GM19395 (cell line): Measurements from ENCODE around the gene TREML4.
"Not testable (repeated sequence)": the region's sequence is repeated elsewhere in the genome, so short reads cannot be mapped to it uniquely, and the experiment has no call there.

Experiments used
- ATAC-seq: cut with Tn5 transposase; IDR thresholded peaks from one replicate; pipeline ENCODE4 v1.9.1; 2021; ENCODE audit warnings: mild to moderate bottlenecking, moderate library complexity; ENCODE audit not compliant: unreplicated experiment

Gene TREML4

DNA sequence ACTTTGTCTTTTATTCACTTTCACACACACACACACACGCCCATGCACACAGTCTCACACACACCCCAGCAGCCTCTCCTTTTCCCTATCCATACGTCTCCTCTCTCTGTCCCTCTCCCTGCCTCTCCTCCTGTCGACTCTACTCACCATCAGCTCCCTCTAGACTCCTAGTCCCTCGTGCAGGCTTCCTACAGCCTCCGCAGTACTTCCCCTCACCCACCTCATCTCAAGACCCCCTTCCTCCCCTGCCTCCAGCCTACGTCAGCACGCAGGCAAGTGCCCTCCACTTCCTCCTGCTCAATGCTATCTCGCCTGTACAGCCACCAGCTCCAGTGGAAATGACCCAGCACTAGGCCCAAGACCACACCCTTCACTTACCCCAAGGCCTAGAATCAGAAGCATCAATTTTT lies 26.4 kb upstream of the TREML4 start:
- no peak for ATAC-seq

DNA sequence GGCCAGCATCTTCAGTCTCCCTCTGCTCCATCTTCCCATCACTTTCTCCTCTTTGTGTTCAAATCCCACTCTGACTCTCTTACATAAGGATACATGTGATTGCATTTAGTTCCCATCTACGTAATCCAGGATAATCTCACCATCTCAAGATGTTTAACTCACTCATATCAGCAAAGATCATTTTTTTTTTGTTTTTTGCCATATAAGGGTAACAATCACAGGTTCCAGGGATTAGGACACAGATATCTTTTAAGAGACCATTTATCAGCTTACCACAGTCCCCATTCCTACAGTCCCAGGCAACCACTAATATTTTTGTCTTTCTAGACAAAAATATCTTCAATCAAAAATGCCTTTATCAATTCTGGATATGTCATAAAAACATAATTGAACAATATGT lies 24.0 kb upstream of the TREML4 start:
- ATAC-seq, result no peak

DNA sequence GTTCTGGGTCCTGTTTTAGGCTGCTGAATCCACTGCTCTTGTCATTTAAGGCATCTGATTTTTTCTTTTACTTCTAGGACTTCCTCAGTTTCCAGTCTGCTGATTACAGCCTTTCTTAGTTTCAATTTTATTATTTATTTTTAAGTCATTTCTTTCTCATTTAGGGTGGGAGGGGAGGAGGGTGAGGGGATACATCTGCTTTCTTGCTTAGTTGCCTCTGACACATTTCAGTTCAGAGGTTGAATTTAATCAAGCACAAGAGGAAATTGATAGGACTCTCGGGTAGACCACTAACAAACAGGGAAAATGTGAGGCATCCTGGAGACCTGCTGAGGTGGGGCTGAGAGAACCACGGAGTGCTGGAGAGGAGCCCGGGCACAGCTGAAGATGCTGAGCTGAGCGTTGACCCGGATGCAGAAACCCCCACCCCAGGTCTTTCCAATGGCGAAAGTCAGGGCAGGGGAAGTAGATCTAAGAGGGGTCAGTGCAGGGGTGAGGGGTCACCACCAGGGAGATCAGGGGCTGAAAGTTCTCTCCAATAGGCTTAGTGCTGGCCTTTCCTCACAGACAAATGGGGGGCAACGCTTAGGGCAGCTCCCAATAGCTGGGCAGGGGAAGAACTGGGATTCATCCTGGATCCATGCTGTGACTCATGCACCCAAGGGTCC lies 19.6 kb upstream of the TREML4 start:
- ATAC-seq, result no peak

DNA sequence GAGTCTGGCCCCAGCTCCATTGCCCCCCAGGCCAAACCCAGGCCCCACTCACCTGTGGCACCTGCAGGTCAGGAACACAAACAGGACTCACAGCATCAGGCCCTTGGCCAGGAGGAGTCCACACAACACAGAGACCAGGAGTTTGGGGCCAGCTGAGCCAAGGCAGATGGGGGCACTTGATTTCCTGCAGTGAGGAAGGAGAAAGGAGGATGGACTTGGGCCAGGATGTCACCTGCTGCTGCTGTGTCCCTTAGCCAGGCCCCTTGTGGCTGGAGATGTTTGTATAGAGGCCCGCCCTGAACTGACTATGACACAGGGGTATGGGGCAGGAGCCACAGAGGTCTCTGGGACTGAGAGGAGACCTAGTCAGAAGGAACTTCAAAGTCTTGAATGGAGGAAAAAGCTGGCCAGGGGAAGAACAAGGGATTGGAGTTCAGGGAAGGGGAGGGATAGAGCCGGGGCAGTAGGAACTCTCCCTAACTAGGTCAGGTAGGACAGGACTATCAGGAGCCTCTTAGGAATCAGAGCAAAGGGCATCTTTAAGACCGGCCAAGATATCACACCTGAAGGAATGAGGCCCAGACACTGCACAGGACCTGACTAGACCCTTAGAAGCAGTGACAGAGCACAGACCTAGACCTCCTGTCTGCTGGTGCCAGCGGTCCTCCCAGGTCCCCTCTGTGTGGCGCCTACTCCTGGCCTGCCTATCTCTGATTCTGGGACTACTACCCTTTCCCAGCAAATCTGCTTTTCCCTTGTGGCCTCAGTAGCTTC lies 18.4 kb upstream of the TREML4 start:
- no peak for ATAC-seq

DNA sequence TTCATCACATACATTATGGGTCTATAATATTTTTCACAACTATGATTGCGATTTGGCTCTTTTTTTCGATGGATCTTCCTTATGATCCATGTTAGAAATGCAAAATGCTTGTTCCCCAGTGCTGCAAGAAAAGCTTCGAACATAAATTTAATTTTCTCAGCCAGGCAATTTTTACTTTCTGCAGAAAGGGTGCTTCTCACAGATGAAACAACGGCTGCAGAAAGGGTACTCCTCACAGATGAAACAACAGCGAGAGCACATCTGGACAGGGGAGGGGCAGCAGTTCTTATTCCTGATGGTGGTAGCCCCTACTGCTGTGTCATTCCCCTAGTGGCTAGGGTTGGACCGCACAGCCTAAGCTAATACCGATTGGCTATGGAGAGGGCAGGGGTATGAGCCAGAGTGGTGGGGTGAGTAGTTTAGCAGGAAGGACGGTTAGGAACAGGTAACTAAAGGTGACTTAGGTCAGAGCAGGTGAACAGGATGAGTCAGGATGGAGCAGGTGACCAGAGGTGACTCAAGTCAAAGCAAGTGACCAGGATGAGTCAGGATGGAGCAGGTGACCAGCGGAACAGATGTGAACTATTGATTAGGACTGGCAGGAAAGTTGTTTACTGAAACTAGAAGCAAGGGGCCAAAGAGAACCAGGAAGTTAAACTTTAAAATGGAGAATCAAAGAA lies 13.4 kb upstream of the TREML4 start:
- no peak for ATAC-seq

DNA sequence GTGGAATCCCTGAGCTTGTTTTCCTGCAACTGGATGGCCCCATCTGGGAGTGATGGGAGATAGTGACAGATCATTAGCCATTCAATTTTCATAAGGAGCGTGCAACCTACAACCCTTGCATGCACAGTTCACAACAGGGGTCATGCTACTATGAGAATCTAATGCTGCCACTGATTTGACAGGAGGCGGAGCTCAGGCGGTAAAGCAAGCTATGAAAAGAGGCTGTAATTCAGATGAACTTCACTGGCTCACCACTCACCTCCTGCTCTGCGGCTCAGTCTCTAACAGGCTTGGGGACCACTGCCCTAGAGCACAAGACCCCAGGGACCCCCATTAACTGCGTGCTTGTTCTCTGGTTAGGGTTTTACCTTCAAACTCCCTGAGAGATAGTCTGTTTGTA lies 12.4 kb upstream of the TREML4 start:
- no peak for ATAC-seq

DNA sequence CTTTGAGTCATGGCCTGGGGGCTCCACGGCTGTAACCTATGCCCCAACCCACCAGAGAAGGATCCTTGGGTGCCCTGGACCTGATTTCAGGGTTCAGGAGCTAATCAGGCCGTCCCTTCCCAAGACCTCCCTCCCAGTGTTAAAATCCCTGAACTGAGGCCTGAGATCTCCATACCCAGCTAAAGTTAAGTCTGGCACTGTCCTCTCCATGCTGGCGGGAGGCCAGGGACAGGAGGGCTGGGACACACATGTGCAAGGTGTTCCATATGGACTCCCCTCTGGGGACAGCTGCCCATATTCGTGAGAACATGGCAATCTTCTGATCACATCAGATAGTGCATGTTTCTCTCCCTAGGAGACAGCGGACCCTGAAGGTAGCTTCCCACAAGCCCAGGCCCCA lies 11.5 kb upstream of the TREML4 start:
- no peak for ATAC-seq

DNA sequence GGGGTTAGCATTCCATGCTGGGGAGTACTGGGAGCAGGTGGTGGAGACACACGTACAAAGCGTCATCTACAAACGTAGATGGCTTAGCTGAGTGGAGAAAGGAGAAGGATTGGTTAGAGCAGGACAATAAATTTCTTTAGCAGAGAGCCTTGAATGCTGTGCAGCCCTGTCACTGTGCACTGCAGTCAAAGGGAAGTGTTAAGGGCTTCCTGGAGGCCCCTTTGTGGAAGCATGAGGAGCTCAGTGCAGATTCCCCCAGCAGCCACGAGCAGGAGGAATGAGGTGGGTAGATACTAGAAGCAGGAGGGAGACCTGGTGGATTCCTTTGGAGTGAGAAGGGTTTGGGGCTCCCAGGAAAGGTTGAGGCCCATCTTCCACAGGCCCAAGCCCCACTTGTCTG lies 6.1 kb upstream of the TREML4 start:
- ATAC-seq, result no peak

DNA sequence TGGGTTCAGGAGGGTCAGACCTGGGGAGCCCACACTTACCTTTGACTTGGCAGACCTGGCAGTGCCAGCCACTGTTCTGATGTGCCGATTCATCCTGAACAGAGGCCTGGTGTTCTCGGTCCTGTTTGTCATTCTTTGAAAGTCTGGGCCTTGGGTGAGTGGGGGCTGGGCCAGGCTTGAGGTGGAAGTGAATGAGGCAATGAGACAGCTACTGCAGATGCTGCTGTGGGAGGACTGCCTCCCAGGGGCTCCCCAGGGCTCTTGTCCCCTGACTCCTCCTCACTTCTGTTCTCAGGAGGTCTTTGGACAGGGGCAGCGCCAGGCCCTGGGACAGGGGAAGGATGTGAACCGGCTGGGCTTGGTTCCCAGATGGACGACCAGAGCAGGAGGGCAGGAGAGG lies 5.6 kb upstream of the TREML4 start:
- no peak for ATAC-seq

DNA sequence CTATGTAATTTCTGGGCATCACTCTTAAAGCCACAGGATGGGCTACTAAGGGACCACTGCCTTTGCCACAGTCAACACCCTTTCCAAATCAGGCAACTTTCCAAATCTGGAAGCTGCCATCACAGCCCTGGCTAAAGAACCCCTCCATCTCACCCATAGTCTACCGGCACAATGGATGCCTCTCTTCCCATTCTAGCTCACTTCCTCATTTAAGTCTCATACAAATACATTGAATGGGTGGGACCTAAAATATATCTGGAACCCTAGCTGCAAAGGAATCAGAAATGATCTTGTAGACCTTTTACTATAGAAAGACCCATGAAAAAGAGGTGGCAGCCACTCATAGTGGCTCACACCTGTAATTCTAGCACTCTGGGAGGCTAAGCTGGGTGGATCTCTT lies 3.3 kb upstream of the TREML4 start:
- ATAC-seq, result no peak

DNA sequence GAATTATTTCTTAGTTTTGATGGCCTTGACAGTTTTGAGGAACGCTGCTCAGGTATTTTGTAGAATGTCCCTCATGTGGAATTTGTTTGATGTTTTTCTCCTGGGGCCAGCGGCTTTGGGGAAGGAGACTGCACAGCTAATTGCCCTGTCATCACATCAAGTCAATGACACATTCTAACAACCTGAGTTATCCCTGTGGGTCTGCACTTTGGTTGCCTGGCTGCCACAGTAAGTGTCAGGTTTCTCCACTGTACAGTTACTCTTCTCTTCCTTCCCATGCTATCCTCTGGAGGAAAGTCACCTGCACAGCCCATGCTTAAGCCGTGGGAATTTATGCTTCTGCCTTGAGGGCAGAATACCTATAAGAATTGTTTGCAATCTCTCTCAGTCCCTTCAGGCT lies 1.4 kb upstream of the TREML4 start:
- ATAC-seq, result no peak

DNA sequence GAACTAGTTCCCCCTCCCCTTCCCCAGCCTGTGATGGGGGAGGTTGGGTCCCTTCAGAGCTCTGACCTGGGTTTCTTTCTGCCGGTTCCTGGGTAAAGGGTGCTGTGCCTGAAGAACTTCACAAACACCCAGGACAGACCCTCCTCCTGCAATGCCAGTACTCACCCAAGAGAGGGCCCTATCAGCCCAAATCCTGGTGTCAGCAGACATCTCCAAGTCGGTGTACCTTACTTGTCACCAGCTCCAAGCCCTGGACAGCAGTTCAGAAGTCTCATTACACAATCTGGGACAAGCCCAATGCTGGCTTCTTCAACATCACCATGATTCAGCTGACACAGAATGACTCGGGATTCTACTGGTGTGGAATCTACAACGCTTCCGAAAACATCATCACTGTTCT lies 467 bp downstream of the TREML4 start:
- ATAC-seq, result no peak

DNA sequence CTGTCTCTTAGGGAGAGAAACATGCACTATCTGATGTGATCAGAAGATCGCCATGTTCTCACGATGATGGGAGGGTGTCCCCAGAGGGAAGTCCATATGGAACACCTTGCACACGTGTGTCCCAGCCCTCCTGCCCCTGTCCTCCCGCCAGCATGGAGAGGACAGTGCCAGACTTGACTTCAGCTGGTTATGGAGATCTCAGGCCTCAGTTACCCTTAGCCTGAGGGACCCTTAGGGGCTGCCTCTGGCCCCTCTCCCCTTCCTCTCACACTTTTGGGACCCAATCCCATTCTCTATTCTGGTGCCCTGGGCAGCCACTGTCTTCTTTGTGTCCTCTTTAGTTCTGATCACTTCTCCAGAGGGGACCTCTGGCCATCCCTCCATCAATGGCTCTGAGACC lies 1.6 kb downstream of the TREML4 start:
- ATAC-seq, result no peak

DNA sequence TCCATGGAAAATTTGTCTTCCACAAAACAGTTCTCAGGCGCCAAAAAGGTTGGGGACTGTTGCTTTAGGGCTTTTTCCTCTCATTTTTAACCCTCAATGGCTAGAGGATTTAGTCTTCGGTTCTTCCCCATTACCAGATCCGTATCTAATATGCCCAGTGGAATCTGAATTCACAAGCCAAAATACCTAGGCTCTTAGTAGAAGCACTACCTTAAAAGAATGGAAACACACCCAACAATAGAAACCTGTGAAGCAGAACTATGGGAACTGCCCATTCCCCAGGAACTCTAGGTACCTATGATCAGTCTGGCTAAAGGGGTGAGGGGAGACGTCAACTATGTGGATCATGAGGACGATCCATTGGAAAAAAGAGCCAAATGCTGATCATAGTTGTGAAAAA lies 3.1 kb downstream of the TREML4 start:
- no peak for ATAC-seq

DNA sequence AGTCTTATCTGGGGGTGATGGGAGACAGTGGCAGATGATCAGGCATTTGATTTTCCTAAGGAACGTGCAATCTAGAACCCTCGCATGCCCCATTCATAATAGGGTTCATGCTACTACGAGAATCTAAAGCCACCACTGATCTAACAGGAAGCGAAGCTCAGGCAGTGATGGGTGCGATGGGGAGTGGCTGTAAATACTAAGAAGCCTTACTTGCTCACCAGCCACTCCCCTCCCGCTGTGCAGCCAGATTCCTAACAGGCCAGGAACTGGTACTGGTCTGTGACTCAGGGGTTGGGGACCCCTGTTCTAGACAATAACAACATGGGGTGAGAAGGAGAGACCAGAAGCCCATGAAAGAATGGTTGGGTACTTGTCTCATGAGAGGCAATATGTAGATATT lies 4.5 kb downstream of the TREML4 start:
- no peak for ATAC-seq

DNA sequence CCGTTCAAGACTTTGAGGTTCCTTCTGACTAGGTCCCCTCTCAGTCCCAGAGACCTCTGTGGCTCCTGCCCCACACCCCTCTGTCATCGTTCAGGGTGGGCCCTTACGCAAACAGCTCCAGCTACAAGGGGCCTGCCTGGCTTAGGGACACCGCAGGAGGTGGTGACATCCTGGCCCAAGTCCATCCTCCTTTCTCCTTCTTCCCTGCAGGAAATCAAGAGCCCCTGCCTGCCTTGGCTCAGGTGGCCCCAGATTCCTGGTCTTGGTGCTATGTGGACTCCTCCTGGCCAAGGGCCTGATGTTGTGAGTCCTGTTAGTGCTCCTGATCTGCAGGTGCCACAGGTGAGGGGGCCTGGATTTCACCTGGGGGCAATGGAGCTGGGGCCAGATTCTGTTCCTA lies 8.1 kb downstream of the TREML4 start:
- ATAC-seq, result no peak

DNA sequence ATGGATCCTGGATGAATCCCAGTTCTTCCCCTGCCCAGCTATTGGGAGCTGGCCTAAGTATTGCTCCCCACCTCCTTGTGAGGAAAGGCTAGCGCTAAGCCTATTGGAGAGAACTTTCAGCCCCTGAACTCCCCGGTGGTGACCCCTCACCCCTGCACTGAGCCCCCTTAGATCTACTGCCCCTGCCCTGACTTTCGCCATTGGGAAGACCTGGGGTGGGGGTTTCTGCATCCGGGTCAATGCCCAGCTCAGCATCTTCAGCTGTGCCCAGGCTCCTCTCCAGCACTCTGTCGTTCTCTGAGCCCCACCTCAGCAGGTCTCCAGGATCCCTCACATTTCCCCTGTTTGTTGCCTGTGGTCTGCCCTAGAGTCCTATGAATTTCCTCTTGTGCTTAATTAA lies 9.0 kb downstream of the TREML4 start:
- ATAC-seq, result no peak

DNA sequence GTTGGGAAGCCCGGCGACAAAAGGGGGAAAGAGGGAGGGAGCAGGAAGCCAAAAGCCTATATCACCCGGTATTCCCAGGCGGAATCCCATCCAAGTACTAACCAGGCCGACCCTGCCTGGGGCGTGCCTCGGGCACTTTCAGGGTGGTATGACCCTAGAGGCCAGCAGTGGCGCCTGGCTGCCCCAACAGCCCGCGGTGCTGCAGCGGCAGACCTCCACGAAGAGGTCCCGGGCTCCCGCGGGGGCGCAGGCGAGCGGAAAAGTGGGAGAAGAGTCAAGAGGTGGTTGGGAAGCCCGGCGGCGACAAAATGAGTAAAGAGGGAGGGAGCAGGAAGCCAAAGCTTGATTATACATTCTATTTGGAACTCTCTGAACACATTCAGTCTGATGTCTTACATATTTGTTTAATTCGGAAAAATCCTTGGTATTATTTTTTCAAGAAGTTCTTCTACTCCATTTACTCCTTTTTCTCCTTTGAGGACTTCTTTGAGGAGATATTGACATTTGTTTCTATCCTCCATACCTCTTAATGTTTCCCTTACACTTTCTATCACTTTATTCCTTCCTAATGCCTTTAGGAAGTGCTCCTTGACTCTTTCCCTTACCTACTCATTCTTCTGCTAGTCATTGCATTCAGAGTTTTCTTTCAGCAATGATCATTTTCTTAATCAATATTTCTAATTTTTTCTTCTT lies 11.5 kb downstream of the TREML4 start:
- ATAC-seq, result no peak

DNA sequence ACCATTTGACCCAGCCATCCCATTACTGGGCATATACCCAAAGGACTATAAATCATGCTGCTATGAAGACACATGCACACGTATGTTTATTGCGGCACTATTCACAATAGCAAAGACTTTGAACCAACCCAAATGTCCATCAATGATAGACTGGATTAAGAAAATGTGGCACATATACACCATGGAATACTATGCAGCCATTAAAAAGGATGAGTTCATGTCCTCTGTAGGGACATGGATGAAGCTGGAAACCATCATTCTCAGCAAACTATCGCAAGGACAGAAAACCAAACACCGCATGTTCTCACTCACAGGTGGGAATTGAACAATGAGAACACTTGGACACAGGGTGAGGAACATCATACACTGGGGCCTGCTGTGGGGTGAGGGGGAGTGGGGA lies 18.4 kb downstream of the TREML4 start:
- not testable (repeated sequence) for ATAC-seq

DNA sequence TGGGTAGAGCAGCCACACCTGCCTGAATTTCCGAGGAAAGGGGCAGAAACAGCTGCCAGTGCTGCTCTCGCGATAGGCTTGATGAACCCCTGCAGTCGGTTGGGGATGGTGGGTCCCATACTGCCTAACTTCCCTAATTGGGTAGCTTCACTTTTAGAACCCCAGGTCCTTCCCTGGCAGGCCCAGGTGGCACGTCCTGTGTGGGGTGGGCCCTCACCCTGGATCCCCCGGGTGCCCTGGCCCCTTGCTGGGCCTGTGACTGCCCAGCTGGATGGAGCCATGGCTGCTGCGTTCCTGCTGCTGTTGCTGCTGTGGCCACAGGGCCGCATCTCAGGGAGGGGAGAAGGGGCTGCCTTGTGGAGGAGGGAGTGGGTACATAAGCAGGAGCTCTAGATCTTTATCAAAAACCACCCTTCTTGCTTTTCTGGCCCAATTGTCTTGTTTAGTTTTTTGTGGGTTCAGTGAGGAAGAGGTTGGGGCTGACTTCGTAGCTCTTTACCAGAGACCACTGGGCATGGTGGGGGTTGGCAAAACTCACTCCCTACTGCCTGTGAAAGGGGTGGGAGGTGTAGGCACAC lies 19.2 kb downstream of the TREML4 start:
- ATAC-seq, result no peak
